Hepatocyte (in vitro differentiated cells): Measurements from ENCODE around the gene CNTNAP2.

Experiments used
- EZH2 ChIP-seq: fragments of 200-600 bp; sonication (generic); IDR thresholded peaks from 2 replicates; pipeline ENCODE4 v1.6.1; 2016; ENCODE audit warnings: antibody characterized with exemption, mild to moderate bottlenecking, borderline replicate concordance
- TF ChIP-seq, protein P1 (sequence below): fragments of 200-600 bp; sonication (generic); IDR thresholded peaks from 2 replicates; pipeline ENCODE4 v1.5.1; 2016; ENCODE audit warnings: antibody characterized with exemption, mild to moderate bottlenecking; ENCODE audit not compliant: poor library complexity

DNA sequence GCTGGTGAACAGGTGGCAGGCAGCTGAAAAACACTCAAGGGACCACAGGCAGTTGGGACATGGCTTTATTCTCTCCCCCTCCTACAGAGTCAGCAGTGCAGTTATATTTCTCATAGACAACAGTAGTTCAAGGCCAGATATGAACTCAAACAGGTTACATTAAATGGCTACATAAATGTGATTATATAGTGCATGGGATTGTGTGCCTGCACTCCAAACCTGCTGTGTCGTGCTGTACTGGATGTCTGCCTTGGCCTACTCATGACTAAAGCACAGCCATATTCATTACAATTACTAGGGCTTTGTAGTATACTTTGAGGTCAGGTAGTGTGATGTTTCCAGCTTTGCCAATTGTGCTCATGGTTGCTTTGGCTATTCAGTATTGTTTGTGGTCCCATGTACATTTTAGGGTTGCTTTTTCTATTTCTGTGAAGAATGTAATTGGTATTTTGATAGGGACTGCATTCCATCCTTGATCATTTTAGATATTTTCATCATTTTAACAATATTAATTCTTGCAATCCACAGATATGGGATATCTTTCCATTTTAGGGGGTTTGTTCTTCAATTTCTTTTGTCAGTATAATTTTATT, 393.6 kb downstream of the CNTNAP2 start:
- no peak for TF ChIP-seq EZH2
- TF ChIP-seq, protein P1, sequence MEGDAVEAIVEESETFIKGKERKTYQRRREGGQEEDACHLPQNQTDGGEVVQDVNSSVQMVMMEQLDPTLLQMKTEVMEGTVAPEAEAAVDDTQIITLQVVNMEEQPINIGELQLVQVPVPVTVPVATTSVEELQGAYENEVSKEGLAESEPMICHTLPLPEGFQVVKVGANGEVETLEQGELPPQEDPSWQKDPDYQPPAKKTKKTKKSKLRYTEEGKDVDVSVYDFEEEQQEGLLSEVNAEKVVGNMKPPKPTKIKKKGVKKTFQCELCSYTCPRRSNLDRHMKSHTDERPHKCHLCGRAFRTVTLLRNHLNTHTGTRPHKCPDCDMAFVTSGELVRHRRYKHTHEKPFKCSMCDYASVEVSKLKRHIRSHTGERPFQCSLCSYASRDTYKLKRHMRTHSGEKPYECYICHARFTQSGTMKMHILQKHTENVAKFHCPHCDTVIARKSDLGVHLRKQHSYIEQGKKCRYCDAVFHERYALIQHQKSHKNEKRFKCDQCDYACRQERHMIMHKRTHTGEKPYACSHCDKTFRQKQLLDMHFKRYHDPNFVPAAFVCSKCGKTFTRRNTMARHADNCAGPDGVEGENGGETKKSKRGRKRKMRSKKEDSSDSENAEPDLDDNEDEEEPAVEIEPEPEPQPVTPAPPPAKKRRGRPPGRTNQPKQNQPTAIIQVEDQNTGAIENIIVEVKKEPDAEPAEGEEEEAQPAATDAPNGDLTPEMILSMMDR: no peak
